K562 (cell line): ENCODE measurements around the gene HAT1. TPM values are rescaled to one million over a fixed set of nuclear protein-coding genes. Genes with fewer than 3 reads are reported as not detected.

Experiments used
- ATAC-seq: fragments of 200-7000 bp; cut with Tn5 transposase; 3 replicates; pipeline ENCODE4 v1.9.1; 2020; ENCODE audit warnings: moderate library complexity
- BruUV-seq: library from RNA; stranded (reverse); fragments of 400-500 nt; replicated peaks from 2 replicates; lab custom pipeline; 2021; lab: Mats Ljungman, UMichigan
- CTCF ChIA-PET: fragments of 300-600 bp; formaldehyde crosslinking; extraction: SDS; loops from one replicate; lab custom pipeline; 2021; ENCODE audit warnings: low intra/inter-chr PET ratio; lab: Yijun Ruan, JAX
- POLR2A ChIA-PET: fragments of 300-600, 350-650 bp; sonication (Branson Sonifier 250); formaldehyde crosslinking; extraction: SDS; loops from one replicate; lab custom pipeline; 2021; ENCODE audit warnings: antibody characterized with exemption, inconsistent platforms; lab: Yijun Ruan, JAX
- DNase-seq, 4 experiments: peaks; one replicate each; pipeline versions ENCODE4 v3.0.0 to v3.0.0-alpha.2; 2011 to 2018; ENCODE audit warnings: low spot score in 3 of 4, mixed read lengths in 3 of 4; ENCODE audit errors: extremely low read depth in 1 of 4
- FAIRE-seq: peaks from 2 replicates; lab custom pipeline; 2011; peaks lifted over from hg19 to GRCh38; lab: Jason Lieb, UNC
- H2AFZ ChIP-seq: 2 replicates; pipeline ENCODE4 v1.6.0; 2011; ENCODE audit warnings: low read depth, low read length, control low read depth, inconsistent platforms
- H3K27ac ChIP-seq: fragments of 200-600 bp; 3 replicates; pipeline ENCODE4 v1.8.0; 2011; ENCODE audit warnings: low read depth, mild to moderate bottlenecking, control low read depth, inconsistent platforms, low read length, moderate library complexity, mixed read lengths; ENCODE audit errors: extremely low read depth
- H3K27me3 ChIP-seq, 2 experiments: fragments of 300-600 bp in 1 of 2; 2 replicates in 1 of 2; 3 replicates in 1 of 2; pipeline versions ENCODE4 v1.6.0 to v1.8.0; 2011; ENCODE audit warnings: inconsistent platforms in 2 of 2, low read length in 2 of 2, mild to moderate bottlenecking in 1 of 2, mixed read lengths in 1 of 2, moderate library complexity in 1 of 2; ENCODE audit not compliant: control insufficient read depth in 2 of 2, insufficient read depth in 2 of 2
- H3K36me3 ChIP-seq: fragments of 300-600 bp; 3 replicates; pipeline ENCODE4 v1.8.0; 2011; ENCODE audit warnings: mild to moderate bottlenecking, low read length, inconsistent platforms; ENCODE audit not compliant: control insufficient read depth, insufficient read depth
- H3K4me1 ChIP-seq, 2 experiments: fragments of 200-600 bp in 1 of 2; replicated peaks in 1 of 2; 2 replicates in 1 of 2; 3 replicates in 1 of 2; pipeline versions ENCODE4 v1.5.1 to v1.8.0; 2011; ENCODE audit warnings: inconsistent platforms in 2 of 2, low read length in 2 of 2, mild to moderate bottlenecking in 1 of 2, mixed read lengths in 1 of 2, moderate library complexity in 1 of 2; ENCODE audit not compliant: control insufficient read depth in 2 of 2, insufficient read depth in 2 of 2
- H3K4me2 ChIP-seq: 2 replicates; pipeline ENCODE4 v1.6.1; 2011; ENCODE audit warnings: low read length, control low read depth, inconsistent platforms, mixed read lengths; ENCODE audit not compliant: insufficient read depth
- H3K4me3 ChIP-seq: fragments of 200-600 bp; sonication (generic), shearing (Covaris generic); 2 replicates; pipeline ENCODE4 v1.5.1; 2016; ENCODE audit warnings: control low read depth, inconsistent platforms
- H3K79me2 ChIP-seq: fragments of 200-600 bp; 3 replicates; pipeline ENCODE4 v1.8.0; 2011; ENCODE audit warnings: low read length, inconsistent platforms; ENCODE audit not compliant: control insufficient read depth, insufficient read depth
- H3K9ac ChIP-seq, 2 experiments: 2 replicates each; pipeline versions ENCODE4 v1.6.0 to v1.6.1; 2011; ENCODE audit warnings: low read depth in 2 of 2, low read length in 2 of 2, control low read depth in 1 of 2, inconsistent platforms in 1 of 2, mild to moderate bottlenecking in 1 of 2, mixed read lengths in 1 of 2; ENCODE audit not compliant: insufficient read depth in 1 of 2
- H3K9me1 ChIP-seq: one replicate; pipeline ENCODE4 v1.6.0; 2011; ENCODE audit warnings: inconsistent platforms, mild to moderate bottlenecking, low read length, moderate library complexity; ENCODE audit not compliant: control insufficient read depth, insufficient read depth
- H3K9me3 ChIP-seq: replicated peaks from 2 replicates; pipeline ENCODE4 v1.5.1; 2011; ENCODE audit warnings: low read depth, low read length, inconsistent platforms; ENCODE audit not compliant: control insufficient read depth, insufficient read depth
- H4K20me1 ChIP-seq: replicated peaks from 2 replicates; pipeline ENCODE4 v1.6.1; 2011; ENCODE audit warnings: low read length, inconsistent platforms, mixed read lengths; ENCODE audit not compliant: control insufficient read depth, insufficient read depth
- HMG20B ChIP-seq: fragments of 250-450 bp; sonication (Bioruptor Pico); IDR thresholded peaks from 2 replicates; pipeline ENCODE4 v1.5.0; 2021; ENCODE audit warnings: mild to moderate bottlenecking
- KHSRP ChIP-seq: fragments of 450-650 bp; IDR thresholded peaks from 2 replicates; pipeline ENCODE4 v1.6.1; 2017
- MYC ChIP-seq, 2 experiments: fragments of 250-450 bp in 1 of 2; sonication (Bioruptor Pico) in 1 of 2; IDR thresholded peaks; 2 replicates each; pipeline versions ENCODE4 v1.5.1 to v1.6.1; 2012 to 2021; ENCODE audit warnings: low read depth in 2 of 2, borderline replicate concordance in 1 of 2, improper control_type of control experiment in 1 of 2, low read length in 1 of 2, mild to moderate bottlenecking in 1 of 2, moderate library complexity in 1 of 2
- ZNF184 ChIP-seq: sonication (generic); formaldehyde crosslinking; IDR thresholded peaks from 2 replicates; pipeline ENCODE4 v1.5.0; 2020; ENCODE audit warnings: missing genetic modification reagents
- ZNF224 ChIP-seq: sonication (generic); formaldehyde crosslinking; IDR thresholded peaks from 2 replicates; pipeline ENCODE4 v1.8.0; 2022; ENCODE audit warnings: mild to moderate bottlenecking, missing genetic modification reagents
- ZNF23 ChIP-seq: fragments of 250-450 bp; sonication (Bioruptor Pico); IDR thresholded peaks from 2 replicates; pipeline ENCODE4 v1.4.0; 2020; ENCODE audit warnings: mild to moderate bottlenecking
- ZNF282 ChIP-seq: sonication (generic); formaldehyde crosslinking; IDR thresholded peaks from 2 replicates; pipeline ENCODE4 v1.8.1; 2023; ENCODE audit warnings: missing genetic modification reagents
- WGBS: fragments of 100-300 bp; shearing (Covaris generic); methylation state at CpG from one replicate; pipeline ENCODE4 v1.1.6; 2016; ENCODE audit warnings: low coverage, mixed read lengths; ENCODE audit not compliant: insufficient coverage; ENCODE audit errors: missing lambda C conversion rate; 5-methylcytosine and 5-hydroxymethylcytosine counted together
- in situ Hi-C: fragments of 300-500 bp; cut with MboI; formaldehyde crosslinking; loops from 4 replicates; pipeline ENCODE4 v1.15.0; 2018; ENCODE audit warnings: inconsistent platforms, mixed read lengths
- intact Hi-C: fragments of 100-400 bp; cut with micrococcal nuclease; formaldehyde crosslinking; loops from 2 replicates; pipeline ENCODE4 v1.14.2; 2022
- polyA plus RNA-seq, 8 experiments: library from polyadenylated mRNA; depleted of rRNA in 4 of 8; stranded (reverse) in 5 of 8; unstranded in 3 of 8; fragments of >200 nt; fragmentation: Nextera tagmentation in 2 of 8; fragmentation: Illumina TruSeq in 1 of 8; extraction: Ambion mirVana in 2 of 8; extraction: Trizol in 1 of 8; gene quantifications; 2 replicates each; pipeline versions ENCODE4 v1.2.1 to v1.2.3, GENCODE V29; 2011 to 2014; ENCODE audit warnings: inconsistent platforms in 1 of 8, missing spikeins in 1 of 8
- total RNA-seq, 7 experiments: library from RNA; depleted of rRNA in 6 of 7; stranded (reverse); fragments of >200 nt in 6 of 7; fragmentation: Illumina TruSeq in 2 of 7; extraction: Trizol in 2 of 7; gene quantifications; 2 replicates each; pipeline versions ENCODE4 v1.2.1 to v1.2.3, GENCODE V29; 2011 to 2021; ENCODE audit warnings: low replicate concordance in 1 of 7
- TF ChIP-seq, protein P1 (sequence below): fragments of 250-450 bp; sonication (Bioruptor Pico); IDR thresholded peaks from 2 replicates; pipeline ENCODE4 v1.5.0; 2021
- TF ChIP-seq, protein P2 (sequence below): IDR thresholded peaks from 3 replicates; pipeline ENCODE4 v1.6.1; 2011; ENCODE audit warnings: borderline replicate concordance, mild to moderate bottlenecking; ENCODE audit not compliant: insufficient read length, insufficient read depth
- TF ChIP-seq, protein P3 (sequence below): fragments of 450-650 bp; IDR thresholded peaks from one replicate; pipeline ENCODE4 v1.6.1; 2018; ENCODE audit warnings: mild to moderate bottlenecking, moderate library complexity; ENCODE audit not compliant: partially characterized antibody

The HAT1 gene
- total and polyA plus RNA-seq, 9 of the 15 experiments (the other 6 are each of a cell fraction or from before 2014, with no cell fraction given), result 125 to 384 (median 244) TPM

DNA sequence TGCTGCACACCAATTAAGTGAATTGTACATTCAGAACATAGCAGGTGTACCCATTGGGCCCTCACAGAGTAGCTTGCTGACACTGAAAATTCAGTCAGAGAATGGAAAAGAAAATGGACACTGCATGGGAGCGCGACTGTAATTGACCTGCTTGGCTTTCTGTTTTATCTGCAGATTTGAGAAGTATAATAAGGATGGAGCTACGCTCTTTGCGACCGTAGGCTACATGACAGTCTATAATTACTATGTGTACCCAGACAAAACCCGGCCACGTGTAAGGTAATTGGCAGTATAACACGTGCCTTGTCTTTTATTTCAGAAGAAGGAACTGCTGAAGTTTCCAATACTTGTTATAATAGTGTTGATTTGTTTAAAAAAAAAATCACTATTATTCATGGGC is 44.0 kb downstream of the HAT1 start:
- H3K9me1 ChIP-seq, result no peaks in the 10 kb centered on the region
- POLR2A ChIA-PET, result interaction anchor here (0.8 kb wide), 1 partner anchor 11 kb away, joined by 3 read pairs; no protein-coding TSS in a partner anchor
- BruUV-seq, result no TSS peak
- H3K79me2 ChIP-seq, result peaks cover 8% of the 10 kb centered on the region; the same call in 2 of the 3 replicates
- 95% methylated on average over 8 of the region's 8 CpGs for WGBS
- intact Hi-C loops, result no loop called here
- no peak overlapping the region for H3K9ac ChIP-seq
- FAIRE-seq (no peak), DNase-seq (no peak), ATAC-seq (no peak)
- no peak overlapping the region for H3K4me2 ChIP-seq
- H3K27me3 ChIP-seq, result no peaks in the 10 kb centered on the region
- peaks cover 62% of the 10 kb centered on the region for H3K36me3 ChIP-seq
- no peak overlapping the region for H2AFZ ChIP-seq
- no peak for TF ChIP-seq ZNF184
- no peaks in the 10 kb centered on the region for H3K9me3 ChIP-seq
- H3K4me3 ChIP-seq, result no peak overlapping the region
- H3K27ac ChIP-seq, result no peak overlapping the region
- CTCF ChIA-PET, result no interaction called here
- in situ Hi-C loops, result no loop called here
- no peaks in the 10 kb centered on the region for H3K4me1 ChIP-seq
- H4K20me1 ChIP-seq, result no peaks in the 10 kb centered on the region

DNA sequence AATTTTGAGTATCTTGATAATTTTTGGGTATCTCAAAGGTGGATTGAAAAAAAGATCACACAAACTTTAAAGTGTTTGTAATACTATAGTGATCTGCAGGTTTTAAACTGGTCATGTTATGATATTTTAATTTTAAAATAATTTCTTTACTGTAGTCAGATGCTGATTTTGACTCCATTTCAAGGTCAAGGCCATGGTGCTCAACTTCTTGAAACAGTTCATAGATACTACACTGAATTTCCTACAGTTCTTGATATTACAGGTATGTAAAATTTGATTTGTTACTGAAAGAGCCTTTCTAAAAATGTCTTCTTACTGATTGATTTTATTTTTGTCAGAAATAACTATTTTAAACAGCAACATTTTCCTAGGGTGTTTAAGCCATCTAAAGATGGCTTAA is 44.4 kb downstream of the HAT1 start:
- POLR2A ChIA-PET, result no interaction called here
- no peak for FAIRE-seq

More for the DNA sequence above, 44.4 kb downstream of the HAT1 start:
- ATAC-seq (no peak), DNase-seq (no peak)
- Histone ChIP-seq H2AFZ (no peak overlapping the region), H3K27ac (no peak overlapping the region), H3K36me3 (peaks cover 63% of the 10 kb centered on the region), H3K9ac (no peak overlapping the region), H4K20me1 (no peaks in the 10 kb centered on the region), H3K79me2 (peaks cover 6% of the 10 kb centered on the region; the same call in 2 of the 3 replicates), H3K9me1 (no peaks in the 10 kb centered on the region), H3K4me3 (no peak overlapping the region), H3K9me3 (no peaks in the 10 kb centered on the region), H3K27me3 (no peaks in the 10 kb centered on the region), H3K4me2 (no peak overlapping the region), H3K4me1 (no peaks in the 10 kb centered on the region)
- in situ Hi-C loops, result no loop called here
- intact Hi-C loops, result no loop called here
- no TSS peak for BruUV-seq
- no peak for TF ChIP-seq ZNF224 (CRISPR knock-in tag)
- TF ChIP-seq, protein P1, sequence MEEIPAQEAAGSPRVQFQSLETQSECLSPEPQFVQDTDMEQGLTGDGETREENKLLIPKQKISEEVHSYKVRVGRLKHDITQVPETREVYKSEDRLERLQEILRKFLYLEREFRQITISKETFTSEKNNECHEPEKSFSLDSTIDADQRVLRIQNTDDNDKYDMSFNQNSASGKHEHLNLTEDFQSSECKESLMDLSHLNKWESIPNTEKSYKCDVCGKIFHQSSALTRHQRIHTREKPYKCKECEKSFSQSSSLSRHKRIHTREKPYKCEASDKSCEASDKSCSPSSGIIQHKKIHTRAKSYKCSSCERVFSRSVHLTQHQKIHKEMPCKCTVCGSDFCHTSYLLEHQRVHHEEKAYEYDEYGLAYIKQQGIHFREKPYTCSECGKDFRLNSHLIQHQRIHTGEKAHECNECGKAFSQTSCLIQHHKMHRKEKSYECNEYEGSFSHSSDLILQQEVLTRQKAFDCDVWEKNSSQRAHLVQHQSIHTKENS (CRISPR knock-in tag), result no peak
- no peak for TF ChIP-seq KHSRP
- TF ChIP-seq ZNF282, result no peak
- TF ChIP-seq, protein P2, sequence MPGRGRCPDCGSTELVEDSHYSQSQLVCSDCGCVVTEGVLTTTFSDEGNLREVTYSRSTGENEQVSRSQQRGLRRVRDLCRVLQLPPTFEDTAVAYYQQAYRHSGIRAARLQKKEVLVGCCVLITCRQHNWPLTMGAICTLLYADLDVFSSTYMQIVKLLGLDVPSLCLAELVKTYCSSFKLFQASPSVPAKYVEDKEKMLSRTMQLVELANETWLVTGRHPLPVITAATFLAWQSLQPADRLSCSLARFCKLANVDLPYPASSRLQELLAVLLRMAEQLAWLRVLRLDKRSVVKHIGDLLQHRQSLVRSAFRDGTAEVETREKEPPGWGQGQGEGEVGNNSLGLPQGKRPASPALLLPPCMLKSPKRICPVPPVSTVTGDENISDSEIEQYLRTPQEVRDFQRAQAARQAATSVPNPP, result no peak
- TF ChIP-seq ZNF23 (CRISPR knock-in tag), result no peak
- no peak for TF ChIP-seq HMG20B (CRISPR knock-in tag)
- no peak for TF ChIP-seq MYC (IDR thresholded peaks at IDR 0.05; ENCODE audit: low read depth, low read length)
- TF ChIP-seq MYC (CRISPR knock-in tag; IDR thresholded peaks at IDR 0.05; ENCODE audit: borderline replicate concordance, low read depth), result no peak
- TF ChIP-seq, protein P3, sequence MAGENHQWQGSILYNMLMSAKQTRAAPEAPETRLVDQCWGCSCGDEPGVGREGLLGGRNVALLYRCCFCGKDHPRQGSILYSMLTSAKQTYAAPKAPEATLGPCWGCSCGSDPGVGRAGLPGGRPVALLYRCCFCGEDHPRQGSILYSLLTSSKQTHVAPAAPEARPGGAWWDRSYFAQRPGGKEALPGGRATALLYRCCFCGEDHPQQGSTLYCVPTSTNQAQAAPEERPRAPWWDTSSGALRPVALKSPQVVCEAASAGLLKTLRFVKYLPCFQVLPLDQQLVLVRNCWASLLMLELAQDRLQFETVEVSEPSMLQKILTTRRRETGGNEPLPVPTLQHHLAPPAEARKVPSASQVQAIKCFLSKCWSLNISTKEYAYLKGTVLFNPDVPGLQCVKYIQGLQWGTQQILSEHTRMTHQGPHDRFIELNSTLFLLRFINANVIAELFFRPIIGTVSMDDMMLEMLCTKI, result no peak
- CTCF ChIA-PET, result no interaction called here
